Measurements from ENCODE around the gene AMPD2.

Gene AMPD2

DNA sequence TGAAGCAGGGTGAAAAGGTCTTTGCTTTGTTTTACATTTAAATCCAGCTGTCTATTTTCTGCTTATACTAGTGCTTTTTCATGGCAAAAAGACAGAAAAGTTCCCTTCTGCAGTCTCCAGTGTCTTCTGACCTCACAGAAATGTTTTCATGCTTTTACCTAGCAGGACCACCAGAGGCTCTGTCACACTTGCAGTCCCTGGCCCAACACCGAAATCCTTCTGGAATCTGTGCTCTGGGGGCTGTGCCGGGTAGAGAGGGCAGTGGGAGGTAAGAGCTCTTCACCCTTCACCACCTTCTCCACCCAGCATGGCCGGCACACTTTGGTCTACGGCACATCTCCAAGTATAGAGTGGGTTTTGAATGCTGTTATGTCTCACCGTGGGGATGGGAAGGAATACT is 21.0 kb upstream of the AMPD2 start:
- TF ChIP-seq, protein P1, sequence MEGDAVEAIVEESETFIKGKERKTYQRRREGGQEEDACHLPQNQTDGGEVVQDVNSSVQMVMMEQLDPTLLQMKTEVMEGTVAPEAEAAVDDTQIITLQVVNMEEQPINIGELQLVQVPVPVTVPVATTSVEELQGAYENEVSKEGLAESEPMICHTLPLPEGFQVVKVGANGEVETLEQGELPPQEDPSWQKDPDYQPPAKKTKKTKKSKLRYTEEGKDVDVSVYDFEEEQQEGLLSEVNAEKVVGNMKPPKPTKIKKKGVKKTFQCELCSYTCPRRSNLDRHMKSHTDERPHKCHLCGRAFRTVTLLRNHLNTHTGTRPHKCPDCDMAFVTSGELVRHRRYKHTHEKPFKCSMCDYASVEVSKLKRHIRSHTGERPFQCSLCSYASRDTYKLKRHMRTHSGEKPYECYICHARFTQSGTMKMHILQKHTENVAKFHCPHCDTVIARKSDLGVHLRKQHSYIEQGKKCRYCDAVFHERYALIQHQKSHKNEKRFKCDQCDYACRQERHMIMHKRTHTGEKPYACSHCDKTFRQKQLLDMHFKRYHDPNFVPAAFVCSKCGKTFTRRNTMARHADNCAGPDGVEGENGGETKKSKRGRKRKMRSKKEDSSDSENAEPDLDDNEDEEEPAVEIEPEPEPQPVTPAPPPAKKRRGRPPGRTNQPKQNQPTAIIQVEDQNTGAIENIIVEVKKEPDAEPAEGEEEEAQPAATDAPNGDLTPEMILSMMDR (IDR thresholded peaks at IDR 0.05; ENCODE audit: low read depth, low read length, missing control alignments): peak; percentile 34
- in situ Hi-C loops (cut with HindIII; ENCODE audit: low sequenced_read_pairs): no loop called here
- no peak for DNase-seq (ENCODE audit: low read depth)
- H3K4me3 ChIP-seq (ENCODE audit: low read depth, low read length): no peak overlapping the region

DNA sequence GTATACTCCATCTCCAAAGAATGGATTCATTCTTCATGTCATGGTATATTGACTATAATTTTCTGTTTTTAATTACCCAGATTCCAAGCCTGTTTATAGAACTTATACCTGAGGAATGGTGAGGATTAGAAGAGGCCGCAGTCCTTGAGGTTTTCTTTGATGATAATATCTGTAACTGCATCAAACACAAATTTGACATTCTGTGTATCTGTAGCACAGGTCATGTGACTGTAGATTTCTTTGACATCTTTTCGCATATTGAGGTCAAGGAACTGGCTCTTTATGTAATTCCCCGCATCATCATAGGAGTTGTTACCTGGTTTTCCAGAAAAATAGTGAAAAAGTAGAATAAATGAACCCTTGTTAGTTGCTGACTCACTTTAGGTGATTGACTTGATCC is 16.4 kb upstream of the AMPD2 start:
- TF ChIP-seq, protein P1 (IDR thresholded peaks at IDR 0.05; ENCODE audit: low read depth, low read length, missing control alignments): no peak
- H3K4me3 ChIP-seq (ENCODE audit: low read depth, low read length): no peak overlapping the region
- DNase-seq (ENCODE audit: low read depth): no peak
- in situ Hi-C loops (cut with HindIII; ENCODE audit: low sequenced_read_pairs): no loop called here

DNA sequence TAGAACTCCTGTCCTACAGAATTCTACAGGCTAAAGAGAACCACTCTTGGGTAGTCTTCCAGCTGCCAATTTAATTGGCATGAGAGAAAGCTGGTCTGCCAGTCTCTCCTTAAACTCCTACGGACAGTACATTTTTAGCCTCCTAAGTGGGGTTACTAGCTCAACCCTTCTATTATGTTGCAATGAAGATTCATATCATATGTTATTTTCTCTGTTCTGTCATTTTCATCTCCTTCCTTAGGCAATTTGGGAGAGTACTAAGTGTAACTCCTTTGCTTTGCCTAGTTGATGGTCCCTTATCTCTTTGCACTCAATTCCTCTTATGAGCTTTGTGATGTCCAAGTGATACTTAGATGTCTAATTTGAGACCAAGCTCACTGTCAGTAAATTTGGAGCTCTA is 14.3 kb upstream of the AMPD2 start:
- in situ Hi-C loops (cut with HindIII; ENCODE audit: low sequenced_read_pairs): no loop called here
- no peak for DNase-seq (ENCODE audit: low read depth)
- TF ChIP-seq, protein P1 (IDR thresholded peaks at IDR 0.05; ENCODE audit: low read depth, low read length, missing control alignments): no peak
- no peak overlapping the region for H3K4me3 ChIP-seq (ENCODE audit: low read depth, low read length)

DNA sequence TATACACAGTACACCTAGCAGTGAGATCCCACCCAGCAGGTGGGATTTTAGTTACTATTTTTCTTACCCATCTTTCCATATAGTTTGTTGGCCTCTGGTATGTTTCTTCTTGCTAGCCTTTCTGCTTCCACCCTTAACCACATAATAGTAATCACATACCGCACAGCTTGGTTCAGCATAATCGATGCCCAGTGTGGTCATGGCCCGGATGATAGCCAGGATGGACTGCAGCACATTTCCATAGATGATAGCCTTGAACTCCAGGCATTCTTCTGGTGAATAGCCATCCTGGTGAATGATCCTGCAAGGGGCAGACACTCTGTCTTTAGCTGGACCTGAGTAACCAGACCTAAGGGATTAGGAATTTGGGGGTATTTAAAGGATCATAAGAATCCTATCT is 9.8 kb upstream of the AMPD2 start:
- DNase-seq (ENCODE audit: low read depth): no peak
- in situ Hi-C loops (cut with HindIII; ENCODE audit: low sequenced_read_pairs): no loop called here
- TF ChIP-seq, protein P1 (IDR thresholded peaks at IDR 0.05; ENCODE audit: low read depth, low read length, missing control alignments): no peak
- H3K4me3 ChIP-seq (ENCODE audit: low read depth, low read length): no peak overlapping the region

DNA sequence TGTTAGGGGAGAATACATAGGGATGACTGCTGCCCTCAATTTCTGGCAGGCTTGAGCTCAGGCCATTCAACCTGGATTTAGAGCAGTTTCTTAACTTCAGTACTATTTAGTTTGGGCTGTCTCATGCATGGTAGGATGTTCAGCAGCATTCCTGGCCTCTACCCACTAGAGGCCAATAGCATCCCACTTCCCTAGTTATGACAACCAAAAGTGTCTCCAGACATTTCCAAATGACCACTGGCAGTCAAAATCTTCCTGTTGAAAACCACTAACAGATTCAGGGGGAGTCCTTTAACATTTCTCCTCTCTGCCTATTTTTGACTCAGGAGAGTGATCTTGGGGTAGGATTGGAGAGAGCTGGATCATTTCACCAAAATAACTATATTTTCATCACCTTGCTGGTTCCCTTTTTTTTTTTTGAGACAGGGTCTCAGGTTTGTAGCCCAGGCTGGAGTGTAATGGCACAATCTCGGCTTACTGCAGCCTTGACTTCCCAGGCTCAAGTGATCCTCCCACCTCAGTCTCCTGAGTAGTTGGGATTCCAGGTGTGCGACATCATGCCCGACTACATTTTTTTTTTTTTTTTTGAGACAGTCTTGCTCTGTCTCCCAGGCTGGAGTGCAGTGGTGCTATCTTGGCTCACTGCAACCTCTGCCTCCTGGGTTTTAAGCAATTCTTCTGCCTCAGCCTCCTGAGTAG is 8.9 kb upstream of the AMPD2 start:
- in situ Hi-C loops (cut with HindIII; ENCODE audit: low sequenced_read_pairs): no loop called here
- no peak overlapping the region for H3K4me3 ChIP-seq (ENCODE audit: low read depth, low read length)
- DNase-seq (ENCODE audit: low read depth): no peak
- TF ChIP-seq, protein P1 (IDR thresholded peaks at IDR 0.05; ENCODE audit: low read depth, low read length, missing control alignments): no peak

DNA sequence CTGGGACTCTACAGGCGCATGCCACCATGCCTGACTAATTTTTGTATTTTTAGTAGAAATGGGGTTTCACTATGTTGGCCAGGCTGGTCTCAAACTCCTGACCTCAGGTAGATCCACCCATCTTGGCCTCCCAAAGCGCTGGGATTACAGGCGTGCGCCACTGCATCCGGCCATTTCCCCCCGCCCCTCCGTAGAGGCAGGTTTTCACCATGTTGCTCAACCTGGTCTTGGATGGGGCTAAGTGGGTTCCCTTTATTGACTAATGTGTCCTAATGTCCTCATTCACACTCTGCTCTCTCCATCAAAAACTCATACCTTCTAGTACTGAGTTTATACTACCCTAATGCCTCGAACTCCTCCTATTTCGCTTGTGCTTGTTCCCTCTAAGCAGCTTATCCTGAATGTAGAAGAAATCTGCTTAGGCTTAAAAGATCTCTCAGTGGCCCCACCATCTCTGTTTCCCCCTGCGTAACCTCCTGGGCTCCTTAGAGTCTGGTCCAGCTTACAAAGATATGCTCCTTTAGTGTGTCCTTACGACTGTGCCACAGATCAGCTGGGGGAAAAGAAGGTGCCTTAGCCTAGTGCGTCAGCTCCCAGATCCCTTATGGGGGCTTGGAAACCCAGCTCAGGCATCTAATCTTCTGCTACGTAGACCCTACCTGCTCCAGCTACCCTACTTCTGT is 8.2 kb upstream of the AMPD2 start:
- in situ Hi-C loops (cut with HindIII; ENCODE audit: low sequenced_read_pairs): no loop called here
- H3K4me3 ChIP-seq (ENCODE audit: low read depth, low read length): no peak overlapping the region
- DNase-seq (ENCODE audit: low read depth): no peak
- TF ChIP-seq, protein P1 (IDR thresholded peaks at IDR 0.05; ENCODE audit: low read depth, low read length, missing control alignments): no peak
